AG20443 (cell line): ENCODE data around the gene GALNT9.
"Not testable (repeated sequence)": the region's sequence is repeated elsewhere in the genome, so short reads cannot be mapped to it uniquely, and the experiment has no call there.

Source experiments
- DNase-seq: peaks from one replicate; pipeline ENCODE4 v3.0.0; 2012; ENCODE audit warnings: low spot score, mixed read lengths

Gene GALNT9

GRCh38 chr12:132229193-132229760, 100.1 kb downstream of the GALNT9 start:
- DNase-seq: no peak

GRCh38 chr12:132228476-132229192, 100.8 kb downstream of the GALNT9 start:
- no peak for DNase-seq

- no peak for DNase-seq
Observed at GRCh38 chr12:132227782-132228475, 101.5 kb downstream of the GALNT9 start.

- DNase-seq: no peak
Observed at GRCh38 chr12:132227118-132227517, 102.3 kb downstream of the GALNT9 start.

- no peak for DNase-seq
Observed at GRCh38 chr12:132226604-132227003, 102.8 kb downstream of the GALNT9 start.

- no peak for DNase-seq
Observed at GRCh38 chr12:132225214-132225613, 104.2 kb downstream of the GALNT9 start.

- DNase-seq: no peak
Observed at GRCh38 chr12:132224484-132224883, 104.9 kb downstream of the GALNT9 start.

- no peak for DNase-seq
Observed at GRCh38 chr12:132222808-132223173, 106.6 kb downstream of the GALNT9 start.

GRCh38 chr12:132222096-132222807, 107.1 kb downstream of the GALNT9 start:
- DNase-seq: peak; percentile 51

- DNase-seq: not testable (repeated sequence)
Observed at GRCh38 chr12:132219761-132220160, 109.6 kb downstream of the GALNT9 start.

GRCh38 chr12:132219323-132219722, 110.1 kb downstream of the GALNT9 start:
- no peak for DNase-seq

- peak; percentile 47 for DNase-seq
Observed at GRCh38 chr12:132218915-132219314, 110.5 kb downstream of the GALNT9 start.

GRCh38 chr12:132218527-132218875, 110.9 kb downstream of the GALNT9 start:
- no peak for DNase-seq

- no peak for DNase-seq
Observed at GRCh38 chr12:132217800-132218526, 111.4 kb downstream of the GALNT9 start.

- DNase-seq: no peak
Observed at GRCh38 chr12:132217371-132217770, 112.0 kb downstream of the GALNT9 start.

- DNase-seq: no peak
Observed at GRCh38 chr12:132216354-132216987, 112.9 kb downstream of the GALNT9 start.

GRCh38 chr12:132215299-132215989, 113.9 kb downstream of the GALNT9 start:
- DNase-seq: no peak

GRCh38 chr12:132214891-132215290, 114.5 kb downstream of the GALNT9 start:
- DNase-seq: no peak

GRCh38 chr12:132214161-132214476, 115.3 kb downstream of the GALNT9 start:
- DNase-seq: no peak

- DNase-seq: no peak
Observed at GRCh38 chr12:132213359-132214160, 115.8 kb downstream of the GALNT9 start.
